HPDE6-E6E7 (cell line): Measurements from ENCODE around the gene HIPK2.

ENCODE experiments used
- DNase-seq: peaks from one replicate; pipeline ENCODE4 v3.0.0; 2011; ENCODE audit warnings: missing footprints; ENCODE audit errors: extremely low spot score

HIPK2 gene

DNA sequence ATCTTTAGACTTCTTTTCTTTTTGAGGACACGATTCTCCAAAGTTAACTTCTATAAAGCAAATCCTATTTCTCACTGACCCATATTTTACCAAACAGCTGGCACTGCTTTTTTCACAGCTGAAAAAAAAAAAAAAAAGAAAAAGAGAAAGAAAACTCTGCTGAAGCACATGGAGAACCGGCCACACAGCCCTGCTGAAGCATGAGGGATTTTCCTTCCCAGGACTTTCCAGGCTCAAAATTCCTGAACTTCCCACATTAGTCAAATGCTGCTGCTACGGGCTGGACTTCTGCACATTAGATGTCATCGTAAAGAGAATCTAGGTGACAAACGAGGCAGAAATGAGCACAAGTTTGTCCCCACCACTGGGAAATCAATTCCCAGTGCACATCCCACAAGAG is 25.2 kb downstream of the HIPK2 start:
- no peak for DNase-seq

- DNase-seq: no peak
Observed at GRCh38 chr7:139752148-139752547, 25.6 kb downstream of the HIPK2 start.

DNA sequence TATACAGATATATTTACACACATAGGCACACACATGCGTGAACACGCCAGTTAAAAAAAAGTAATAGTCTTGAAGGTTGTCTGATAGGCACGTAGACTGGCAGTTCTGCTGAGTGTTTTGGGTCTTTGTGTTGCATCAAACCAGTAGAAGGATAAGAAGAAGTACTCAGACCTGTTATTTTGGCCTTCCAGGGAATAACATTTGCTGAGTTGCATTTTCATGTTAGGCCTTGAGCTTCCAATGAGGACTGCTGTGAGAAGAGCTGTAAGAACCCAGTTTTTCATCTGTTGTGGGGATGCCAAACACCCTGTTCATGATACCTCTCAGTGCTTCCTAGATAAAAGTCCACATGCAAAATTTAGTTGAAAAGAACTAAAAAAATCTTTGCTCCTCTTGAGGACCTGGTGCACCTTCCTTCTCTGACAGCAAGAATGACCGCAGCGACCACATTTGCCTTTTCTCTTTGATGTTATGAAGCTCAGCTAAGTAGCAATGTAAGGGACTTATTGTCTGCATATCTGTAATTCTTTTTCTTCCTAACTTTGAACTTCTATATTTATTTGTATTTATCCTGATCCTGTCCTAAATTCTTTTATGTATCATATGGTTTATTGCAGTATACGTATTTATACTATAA is 27.2 kb downstream of the HIPK2 start:
- no peak for DNase-seq

- no peak for DNase-seq
Observed at GRCh38 chr7:139749545-139749944, 28.3 kb downstream of the HIPK2 start.

GRCh38 chr7:139748941-139749340 is 28.9 kb downstream of the HIPK2 start:
- DNase-seq: no peak

DNA sequence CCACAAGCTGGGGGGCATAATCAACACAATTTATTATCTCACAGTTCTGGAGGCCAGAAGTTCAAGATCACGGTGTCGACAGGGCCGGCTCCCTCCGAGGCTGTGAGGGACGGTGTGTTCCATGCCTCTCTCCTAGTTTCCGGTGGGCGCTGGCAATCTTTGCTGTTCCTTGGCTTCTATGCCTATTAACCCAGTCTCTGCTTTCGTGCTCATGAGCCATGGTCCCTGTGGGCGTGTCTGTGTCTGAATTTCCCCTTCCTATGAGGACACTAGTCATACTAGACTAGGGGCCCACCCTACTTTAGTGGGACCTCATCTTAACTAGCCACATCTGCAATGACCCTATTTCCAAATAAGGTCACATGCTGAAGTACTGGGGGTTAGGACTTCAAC is 29.4 kb downstream of the HIPK2 start:
- DNase-seq: no peak

- no peak for DNase-seq
Observed at GRCh38 chr7:139747662-139748372, 30.0 kb downstream of the HIPK2 start.

GRCh38 chr7:139746652-139747051 is 31.1 kb downstream of the HIPK2 start:
- no peak for DNase-seq

DNA sequence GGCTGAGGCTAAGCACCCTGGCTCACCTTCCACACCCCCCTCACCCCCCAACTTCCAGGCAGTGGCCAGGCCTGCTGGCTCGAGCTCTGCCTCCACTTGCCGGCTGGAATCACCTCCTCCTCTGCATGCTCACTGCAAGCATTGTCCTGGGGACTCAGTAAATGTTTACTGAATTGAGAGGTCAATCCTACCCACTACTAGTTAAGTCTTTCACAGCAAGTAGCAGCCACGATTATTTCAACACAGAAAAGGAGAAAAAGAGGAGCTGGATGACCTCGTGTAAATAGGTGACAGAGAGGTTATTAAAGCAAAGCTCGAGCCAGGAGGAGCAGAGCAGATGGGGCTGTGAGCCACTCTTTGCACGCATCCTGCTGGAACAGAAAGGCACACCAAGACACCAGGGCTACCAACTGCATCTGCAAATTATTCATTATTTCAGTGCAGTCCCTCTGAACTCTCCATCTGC is 32.1 kb downstream of the HIPK2 start:
- no peak for DNase-seq

GRCh38 chr7:139744768-139745677 is 32.8 kb downstream of the HIPK2 start:
- no peak for DNase-seq

- no peak for DNase-seq
Observed at GRCh38 chr7:139743967-139744767, 33.6 kb downstream of the HIPK2 start.

DNA sequence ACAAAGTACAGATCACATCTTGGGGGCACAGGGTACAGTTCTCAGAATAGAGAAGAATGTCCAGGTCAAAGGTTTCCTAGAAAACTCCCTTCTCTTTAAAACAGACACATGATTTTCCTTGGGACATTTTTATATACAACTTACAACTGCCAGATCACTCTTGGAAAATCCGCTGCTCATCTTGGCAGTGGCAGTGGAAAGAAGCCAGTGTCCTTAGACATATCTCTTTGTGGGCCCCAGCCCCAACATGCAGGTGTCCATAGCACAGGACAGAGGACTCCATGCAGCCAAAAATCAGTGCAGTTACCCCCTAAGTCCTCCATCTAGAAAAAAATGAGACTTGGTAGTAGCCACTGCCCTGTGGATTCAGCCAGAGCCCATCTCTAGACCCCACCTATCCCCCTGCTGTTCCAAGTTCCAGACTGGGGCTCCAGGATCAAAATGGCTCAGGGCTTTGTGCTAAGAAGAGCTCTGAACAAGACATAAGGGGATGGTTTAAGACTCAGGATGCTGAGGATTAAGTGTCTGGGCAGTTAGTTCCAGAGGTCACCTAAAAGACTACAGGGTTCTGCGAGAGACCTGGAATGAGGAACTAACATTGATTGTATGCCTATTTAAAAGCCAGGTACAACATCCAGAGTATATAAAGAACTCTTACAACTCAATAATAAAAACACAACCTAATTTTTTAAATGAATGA is 34.4 kb downstream of the HIPK2 start:
- no peak for DNase-seq

DNA sequence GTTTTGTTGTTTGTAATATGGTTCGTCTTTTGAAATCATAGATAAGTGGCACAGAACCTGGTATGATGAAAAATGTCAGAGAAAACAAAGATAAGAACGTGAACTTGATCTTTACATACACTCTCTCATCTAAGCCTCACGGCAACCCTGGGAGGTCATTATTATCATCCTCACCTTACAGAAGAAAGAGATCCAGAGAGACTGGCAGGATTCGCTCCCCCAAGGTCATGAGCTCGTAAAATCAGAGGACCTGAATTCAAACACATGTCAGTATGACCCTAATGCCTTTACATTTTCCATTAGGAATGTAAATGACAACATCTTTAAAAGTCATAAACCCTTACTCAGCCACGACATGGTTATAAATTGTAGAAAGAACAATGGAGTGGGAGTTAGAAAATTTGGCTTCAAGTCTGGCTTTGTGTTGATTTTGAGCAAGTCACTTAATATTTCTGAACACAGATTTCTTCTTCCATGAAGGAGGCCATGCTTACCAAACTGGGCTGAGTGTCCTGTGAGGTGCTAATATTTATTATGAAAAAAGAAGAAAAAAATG is 35.9 kb downstream of the HIPK2 start:
- no peak for DNase-seq

DNA sequence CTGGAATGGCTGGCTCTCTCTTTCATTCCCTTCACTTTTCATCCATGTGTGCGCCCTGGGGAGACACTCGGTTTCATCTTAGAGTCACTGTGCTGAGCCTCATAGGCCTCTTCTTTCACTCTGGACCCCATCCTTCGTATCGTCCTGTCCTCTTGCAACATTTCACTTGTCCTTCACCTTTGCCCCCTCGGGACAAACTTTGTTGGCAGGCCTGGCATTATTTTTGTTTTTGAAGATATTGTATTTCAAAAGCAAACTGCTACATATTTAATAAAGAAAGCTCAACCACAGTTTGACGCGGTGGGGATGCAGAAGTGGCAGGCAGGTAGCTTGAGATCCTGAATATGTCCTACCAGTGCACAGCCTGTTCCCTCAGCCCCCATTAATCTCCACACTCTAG is 36.6 kb downstream of the HIPK2 start:
- DNase-seq: no peak

GRCh38 chr7:139739863-139740597 is 37.8 kb downstream of the HIPK2 start:
- DNase-seq: no peak

- no peak for DNase-seq
Observed at GRCh38 chr7:139738772-139739171, 39.0 kb downstream of the HIPK2 start.

DNA sequence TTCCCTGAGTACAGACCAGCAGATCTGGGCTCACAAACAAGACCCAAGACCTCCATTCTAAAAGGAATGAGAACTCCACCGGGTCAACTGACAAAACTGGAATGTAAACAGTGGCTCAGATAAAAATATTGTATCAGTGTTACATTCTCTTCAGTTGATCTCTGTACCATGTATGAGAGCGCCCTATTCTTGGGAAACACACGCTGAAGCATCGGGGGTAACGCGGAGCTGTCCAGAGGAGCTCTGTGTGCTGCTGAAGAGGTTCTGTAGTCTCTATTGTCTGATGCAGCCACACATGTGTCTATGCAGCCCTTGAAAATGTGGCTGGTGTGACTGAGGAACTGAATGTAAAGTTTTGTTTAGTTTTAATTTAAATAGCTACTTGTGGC is 39.7 kb downstream of the HIPK2 start:
- no peak for DNase-seq

- DNase-seq: no peak
Observed at GRCh38 chr7:139737221-139738100, 40.3 kb downstream of the HIPK2 start.
